K562 (cell line): ENCODE measurements around the gene GRIPAP1.

ENCODE experiments used
- ARHGAP35 ChIP-seq: fragments of 450-650 bp; IDR thresholded peaks from 2 replicates; pipeline ENCODE4 v1.6.1; 2018; ENCODE audit not compliant: partially characterized antibody
- CTCF ChIP-seq, 3 experiments: IDR thresholded peaks in 2 of 3; conservative IDR thresholded peaks in 1 of 3; 2 replicates each; pipeline ENCODE4 v1.5.1; 2011 to 2012; ENCODE audit warnings: low read length in 3 of 3, mild to moderate bottlenecking in 3 of 3, control low read depth in 2 of 3, improper control_type of control experiment in 1 of 3, inconsistent platforms in 1 of 3, low read depth in 1 of 3, mixed read lengths in 1 of 3, moderate library complexity in 1 of 3; ENCODE audit not compliant: insufficient read depth in 2 of 3
- EP300 ChIP-seq: IDR thresholded peaks from 2 replicates; pipeline ENCODE4 v1.6.1; 2012; ENCODE audit warnings: low read length, improper control_type of control experiment
- NFIC ChIP-seq: fragments of 450-650 bp; IDR thresholded peaks from 2 replicates; pipeline ENCODE4 v1.6.1; 2017; ENCODE audit warnings: mild to moderate bottlenecking, inconsistent platforms
- RBM22 ChIP-seq: fragments of 200-400 bp; formaldehyde crosslinking; IDR thresholded peaks from 2 replicates; pipeline ENCODE4 v1.6.1; 2018; ENCODE audit warnings: low read length, low read depth; ENCODE audit not compliant: poor library complexity, severe bottlenecking
- ZNF274 ChIP-seq: IDR thresholded peaks from 2 replicates; pipeline ENCODE4 v1.6.1; 2011; ENCODE audit warnings: low read depth, mild to moderate bottlenecking, low read length, moderate library complexity, borderline replicate concordance

GRCh38 chrX:48998391-48998790 is 3.7 kb downstream of the GRIPAP1 start:
- TF ChIP-seq RBM22, result no peak
- no peak for TF ChIP-seq ARHGAP35
- no peak for TF ChIP-seq NFIC
- peak; percentile 22 to 32 (median 26); a peak in 3 of 6 replicates for TF ChIP-seq CTCF (IDR thresholded peaks at IDR 0.05 in 2 of 3, conservative IDR thresholded peaks at IDR 0.05 in 1 of 3; ENCODE audit: insufficient read depth in 2 of 3, low read depth in 1 of 3, low read length in 3 of 3)
- no peak for TF ChIP-seq EP300
- no peak for TF ChIP-seq ZNF274
